ENCODE results near the gene FIGN.

The FIGN gene

GRCh38 chr2:163552758-163553157 is 183.1 kb downstream of the FIGN start:
- TF ChIP-seq, protein P1, sequence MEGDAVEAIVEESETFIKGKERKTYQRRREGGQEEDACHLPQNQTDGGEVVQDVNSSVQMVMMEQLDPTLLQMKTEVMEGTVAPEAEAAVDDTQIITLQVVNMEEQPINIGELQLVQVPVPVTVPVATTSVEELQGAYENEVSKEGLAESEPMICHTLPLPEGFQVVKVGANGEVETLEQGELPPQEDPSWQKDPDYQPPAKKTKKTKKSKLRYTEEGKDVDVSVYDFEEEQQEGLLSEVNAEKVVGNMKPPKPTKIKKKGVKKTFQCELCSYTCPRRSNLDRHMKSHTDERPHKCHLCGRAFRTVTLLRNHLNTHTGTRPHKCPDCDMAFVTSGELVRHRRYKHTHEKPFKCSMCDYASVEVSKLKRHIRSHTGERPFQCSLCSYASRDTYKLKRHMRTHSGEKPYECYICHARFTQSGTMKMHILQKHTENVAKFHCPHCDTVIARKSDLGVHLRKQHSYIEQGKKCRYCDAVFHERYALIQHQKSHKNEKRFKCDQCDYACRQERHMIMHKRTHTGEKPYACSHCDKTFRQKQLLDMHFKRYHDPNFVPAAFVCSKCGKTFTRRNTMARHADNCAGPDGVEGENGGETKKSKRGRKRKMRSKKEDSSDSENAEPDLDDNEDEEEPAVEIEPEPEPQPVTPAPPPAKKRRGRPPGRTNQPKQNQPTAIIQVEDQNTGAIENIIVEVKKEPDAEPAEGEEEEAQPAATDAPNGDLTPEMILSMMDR (IDR thresholded peaks at IDR 0.05): no peak
- DNase-seq (ENCODE audit: low spot score): no peak
- no peak overlapping the region for H3K27ac ChIP-seq
- no peak overlapping the region for H3K4me3 ChIP-seq

DNA sequence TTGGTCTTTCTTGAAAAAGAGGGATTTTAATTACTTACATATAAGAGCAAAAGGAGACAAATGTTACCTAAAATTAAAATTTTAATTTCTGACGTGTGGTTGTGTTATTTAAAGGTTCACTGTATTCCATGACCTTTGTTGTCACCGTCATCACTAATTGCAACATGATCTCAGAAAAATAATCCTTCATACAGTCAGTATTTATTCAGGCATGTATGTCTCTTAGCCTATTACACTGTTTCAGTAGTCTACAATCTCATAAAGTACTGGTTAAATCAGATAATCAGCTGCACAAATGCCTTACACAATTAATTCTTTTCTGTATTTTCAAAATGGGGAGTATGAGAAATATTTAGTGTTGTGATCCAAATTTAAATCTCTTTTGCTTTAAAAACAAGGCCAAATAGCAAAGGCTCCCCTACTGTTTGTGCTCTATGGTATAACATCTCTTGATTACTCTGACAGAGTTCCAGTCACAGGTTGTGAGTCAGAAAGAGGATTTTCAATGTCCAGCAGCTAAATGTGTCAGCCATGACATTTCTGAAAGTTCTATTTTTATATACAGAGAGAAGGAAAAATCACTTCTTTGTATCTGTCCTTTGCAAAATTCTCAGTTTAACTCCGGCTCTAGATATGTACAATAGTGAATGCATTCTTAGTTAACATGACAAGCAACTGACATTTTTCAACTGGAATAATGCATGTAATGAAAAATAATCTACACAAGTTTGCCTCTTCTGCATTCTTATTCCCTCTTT is 184.0 kb downstream of the FIGN start:
- Histone ChIP-seq H3K4me3 (no peak overlapping the region), H3K27ac (no peak overlapping the region)
- TF ChIP-seq, protein P1 (IDR thresholded peaks at IDR 0.05): no peak
- no peak for DNase-seq (ENCODE audit: low spot score)

DNA sequence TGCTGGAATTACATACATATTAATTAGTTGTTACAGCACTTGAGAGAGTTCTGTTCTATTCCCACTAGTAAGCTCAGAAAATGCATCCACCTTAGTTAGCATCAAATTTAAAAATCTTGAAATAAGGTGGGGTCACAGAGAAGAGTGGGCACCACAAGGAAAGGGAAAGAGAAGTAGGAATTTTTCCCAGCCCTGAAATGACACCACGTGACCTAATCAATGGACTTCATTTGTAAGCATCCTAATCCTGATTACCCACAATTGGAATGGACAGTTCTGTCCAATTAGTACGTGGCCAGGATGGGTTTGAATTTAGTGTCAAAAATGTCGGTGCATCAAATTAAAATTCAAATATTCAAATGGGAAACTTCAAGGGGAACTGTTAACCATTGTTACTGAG is 186.8 kb downstream of the FIGN start:
- Histone ChIP-seq H3K4me3 (no peak overlapping the region), H3K27ac (no peak overlapping the region)
- no peak for DNase-seq (ENCODE audit: low spot score)
- TF ChIP-seq, protein P1 (IDR thresholded peaks at IDR 0.05): no peak
